ENCODE measurements around the gene PRR35.

DNA sequence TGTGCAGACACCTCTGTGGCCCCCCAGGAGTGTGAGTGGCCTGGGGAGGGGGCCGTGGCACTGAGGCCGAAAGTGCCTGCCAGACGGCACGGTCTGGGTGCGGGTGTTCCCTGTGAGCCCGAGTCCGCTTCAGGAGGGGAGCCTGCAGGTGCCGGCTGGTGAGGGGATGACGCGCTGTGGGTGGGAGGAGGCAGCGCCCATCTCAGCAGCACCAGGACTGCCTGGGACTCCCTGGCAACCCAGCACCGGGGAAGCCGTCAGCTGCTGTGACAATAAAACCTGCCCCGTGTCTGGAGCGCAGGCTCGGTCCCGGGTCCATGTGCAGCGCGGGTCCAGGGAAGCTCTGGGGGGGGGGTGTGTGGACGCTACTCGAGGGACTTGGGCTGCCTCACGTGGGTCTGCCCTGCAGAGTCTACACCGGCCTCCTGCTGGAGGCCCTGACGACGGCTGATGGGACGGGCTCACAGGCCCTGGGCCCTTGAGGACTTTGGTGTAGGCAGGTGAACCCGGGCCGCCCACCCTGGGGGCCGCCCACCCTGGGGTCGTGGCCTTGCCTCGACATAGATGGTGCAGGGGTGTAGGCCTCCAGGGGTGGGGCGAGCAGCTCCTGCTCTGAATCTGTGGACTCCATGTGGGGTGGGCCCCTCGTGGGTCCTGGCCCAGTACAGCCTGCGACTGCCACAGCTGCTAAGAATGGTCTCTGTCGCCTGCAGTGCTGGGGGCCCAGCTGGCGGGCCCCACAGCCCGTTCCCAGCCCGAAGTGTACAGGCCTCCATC, 23.8 kb downstream of the PRR35 start:
- TF ChIP-seq CTCF (IDR thresholded peaks at IDR 0.05; ENCODE audit: extremely low read depth in 1 of 2, insufficient read depth in 1 of 2, low read depth in 1 of 2, low read length in 2 of 2) (no peak), EZH2 (IDR thresholded peaks at IDR 0.05; ENCODE audit: borderline replicate concordance, low read depth, low read length, severe bottlenecking) (no peak), POLR2A (IDR thresholded peaks at IDR 0.05; ENCODE audit: low read depth, low read length) (no peak), MAX (IDR thresholded peaks at IDR 0.05; ENCODE audit: insufficient read depth, insufficient read length) (no peak), JUN (IDR thresholded peaks at IDR 0.05; ENCODE audit: borderline replicate concordance, insufficient read depth, insufficient read length, low read depth) (no peak), POLR2AphosphoS5 (IDR thresholded peaks at IDR 0.05; ENCODE audit: insufficient read depth, low read depth, low read length) (no peak), GATA2 (IDR thresholded peaks at IDR 0.05; ENCODE audit: insufficient read depth, insufficient read length, low read depth, low read length) (no peak), MYC (IDR thresholded peaks at IDR 0.05; ENCODE audit: low read depth, low read length) (no peak), FOS (IDR thresholded peaks at IDR 0.05; ENCODE audit: borderline replicate concordance, insufficient read depth, low read length) (no peak)

All from endothelial cell of umbilical vein (primary cell).